Astrocyte of the cerebellum (primary cell): ENCODE measurements around the gene LGALS9.
"Not testable (repeated sequence)": the region's sequence is repeated elsewhere in the genome, so short reads cannot be mapped to it uniquely, and the experiment has no call there.

Experiments used
- DNase-seq: peaks from one replicate; pipeline ENCODE4 v3.0.0-alpha.2; 2011; ENCODE audit warnings: low read depth
- H3K4me3 ChIP-seq: 2 replicates; pipeline ENCODE4 v1.5.1; 2011; ENCODE audit warnings: mild to moderate bottlenecking, low read depth, low read length, moderate library complexity
- in situ Hi-C: cut with HindIII; loops from 2 replicates; pipeline ENCODE4 v1.10.0; 2017; ENCODE audit warnings: low sequenced_read_pairs
- TF ChIP-seq, protein P1 (sequence below): IDR thresholded peaks from 2 replicates; pipeline ENCODE4 v1.5.1; 2012; ENCODE audit warnings: low read length, low read depth, moderate library complexity, mild to moderate bottlenecking; ENCODE audit errors: missing control alignments

Gene LGALS9

GRCh38 chr17:27623614-27624013 is 7.4 kb upstream of the LGALS9 start:
- no peak overlapping the region for H3K4me3 ChIP-seq
- in situ Hi-C loops, result no loop called here
- no peak for DNase-seq
- TF ChIP-seq, protein P1, sequence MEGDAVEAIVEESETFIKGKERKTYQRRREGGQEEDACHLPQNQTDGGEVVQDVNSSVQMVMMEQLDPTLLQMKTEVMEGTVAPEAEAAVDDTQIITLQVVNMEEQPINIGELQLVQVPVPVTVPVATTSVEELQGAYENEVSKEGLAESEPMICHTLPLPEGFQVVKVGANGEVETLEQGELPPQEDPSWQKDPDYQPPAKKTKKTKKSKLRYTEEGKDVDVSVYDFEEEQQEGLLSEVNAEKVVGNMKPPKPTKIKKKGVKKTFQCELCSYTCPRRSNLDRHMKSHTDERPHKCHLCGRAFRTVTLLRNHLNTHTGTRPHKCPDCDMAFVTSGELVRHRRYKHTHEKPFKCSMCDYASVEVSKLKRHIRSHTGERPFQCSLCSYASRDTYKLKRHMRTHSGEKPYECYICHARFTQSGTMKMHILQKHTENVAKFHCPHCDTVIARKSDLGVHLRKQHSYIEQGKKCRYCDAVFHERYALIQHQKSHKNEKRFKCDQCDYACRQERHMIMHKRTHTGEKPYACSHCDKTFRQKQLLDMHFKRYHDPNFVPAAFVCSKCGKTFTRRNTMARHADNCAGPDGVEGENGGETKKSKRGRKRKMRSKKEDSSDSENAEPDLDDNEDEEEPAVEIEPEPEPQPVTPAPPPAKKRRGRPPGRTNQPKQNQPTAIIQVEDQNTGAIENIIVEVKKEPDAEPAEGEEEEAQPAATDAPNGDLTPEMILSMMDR, result no peak

DNA sequence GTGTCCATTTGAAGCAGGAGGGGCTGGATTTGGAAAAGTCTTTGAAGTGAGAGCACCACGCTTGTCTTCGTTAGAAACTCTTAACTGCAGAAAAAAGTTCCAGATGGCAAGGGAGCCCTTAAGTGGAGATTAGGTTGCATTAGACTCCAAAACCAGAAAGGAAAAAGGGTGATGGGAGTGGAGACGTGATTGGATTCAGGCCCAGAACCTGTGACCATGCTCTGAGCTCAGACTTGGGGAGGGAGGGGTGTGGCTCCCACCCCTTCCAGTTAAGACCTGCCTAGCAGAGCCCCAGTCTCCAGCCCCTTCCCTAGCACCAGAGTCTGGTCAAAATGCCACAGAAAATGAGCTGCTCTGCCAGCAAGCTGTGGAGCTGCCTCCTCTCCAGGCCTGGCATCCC is 6.4 kb upstream of the LGALS9 start:
- H3K4me3 ChIP-seq, result no peak overlapping the region
- DNase-seq, result no peak
- in situ Hi-C loops, result no loop called here
- TF ChIP-seq, protein P1, result no peak

GRCh38 chr17:27625856-27626255 is 5.1 kb upstream of the LGALS9 start:
- TF ChIP-seq, protein P1, result no peak
- in situ Hi-C loops, result no loop called here
- DNase-seq, result no peak
- H3K4me3 ChIP-seq, result no peak overlapping the region

DNA sequence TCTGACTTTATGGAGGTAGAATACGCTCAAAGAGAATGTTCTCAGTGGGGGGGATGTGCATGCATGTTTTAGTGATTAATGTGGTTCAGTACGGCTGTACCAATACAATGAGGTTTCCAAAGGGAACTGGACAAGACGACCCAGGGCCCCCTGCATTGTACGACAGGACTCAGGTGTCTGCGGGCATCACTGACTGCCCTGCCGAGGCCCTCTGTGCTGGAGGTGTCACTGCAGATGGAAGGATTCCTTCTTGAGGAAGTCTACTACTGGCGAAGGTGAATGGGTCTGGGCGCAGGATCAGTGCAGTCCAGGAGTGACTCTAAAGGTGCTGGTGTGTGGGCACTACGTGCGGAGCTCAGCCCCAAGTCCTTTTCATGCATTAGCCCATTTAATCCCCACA is 3.5 kb upstream of the LGALS9 start:
- TF ChIP-seq, protein P1, result no peak
- DNase-seq, result no peak
- in situ Hi-C loops, result no loop called here
- H3K4me3 ChIP-seq, result no peak overlapping the region

DNA sequence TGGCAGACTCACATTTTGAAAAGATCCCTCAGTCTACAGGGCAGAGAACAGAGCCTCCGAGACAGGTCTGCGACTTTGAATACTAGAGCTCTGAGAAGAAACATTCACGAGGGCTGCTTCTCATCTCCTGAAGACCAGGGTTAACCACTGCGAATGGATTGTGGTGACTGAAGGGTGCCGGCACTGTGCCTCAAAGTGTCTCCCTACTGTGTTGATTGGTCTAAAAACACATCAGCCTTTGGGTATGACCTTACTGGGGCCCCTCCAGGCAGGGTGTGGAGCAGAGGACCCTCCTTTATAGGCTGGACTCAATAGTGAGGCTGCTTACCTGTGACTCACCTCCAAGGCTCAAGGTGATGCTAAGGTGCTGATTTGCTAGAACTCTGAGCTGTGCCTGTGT is 2.6 kb upstream of the LGALS9 start:
- in situ Hi-C loops, result no loop called here
- no peak overlapping the region for H3K4me3 ChIP-seq
- no peak for DNase-seq
- TF ChIP-seq, protein P1, result no peak

DNA sequence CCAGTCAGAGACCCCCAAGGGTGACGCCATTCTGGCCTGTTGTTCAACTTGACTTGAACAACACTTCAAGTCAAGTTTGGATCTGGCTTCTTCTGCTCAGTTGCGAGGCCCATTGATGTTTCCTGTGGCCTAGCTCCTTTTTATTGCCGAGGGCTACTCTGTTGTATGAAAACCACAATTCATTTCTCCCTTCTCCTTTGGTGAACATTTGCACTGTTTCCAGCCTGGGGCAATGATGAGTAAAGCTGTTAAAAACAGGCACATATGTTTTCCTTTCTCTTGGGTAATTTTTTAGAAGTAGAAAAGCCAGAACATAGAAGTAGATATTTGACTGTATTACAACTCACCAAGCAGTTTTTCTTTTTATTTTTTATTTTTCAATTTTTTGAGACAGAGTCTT is 1.7 kb upstream of the LGALS9 start:
- H3K4me3 ChIP-seq, in situ Hi-C loops: not testable (repeated sequence)
- peak; percentile 49 for DNase-seq

GRCh38 chr17:27631411-27631760 is 398 bp downstream of the LGALS9 start:
- in situ Hi-C loops, result no loop called here
- TF ChIP-seq, protein P1, result no peak
- no peak for DNase-seq
- H3K4me3 ChIP-seq, result no peak overlapping the region
